NCI-H524 treated with DMSO at 0.1 percent for 48 hours (cell line): Measurements from ENCODE around the gene CDH11.
A peak's percentile ranks its signal among the peaks of the same experiment; 100 is the strongest.

Experiments used
- DNase-seq: peaks from one replicate; lab custom pipeline; 2025; lab: John Stamatoyannopoulos, UW

Gene CDH11

DNA sequence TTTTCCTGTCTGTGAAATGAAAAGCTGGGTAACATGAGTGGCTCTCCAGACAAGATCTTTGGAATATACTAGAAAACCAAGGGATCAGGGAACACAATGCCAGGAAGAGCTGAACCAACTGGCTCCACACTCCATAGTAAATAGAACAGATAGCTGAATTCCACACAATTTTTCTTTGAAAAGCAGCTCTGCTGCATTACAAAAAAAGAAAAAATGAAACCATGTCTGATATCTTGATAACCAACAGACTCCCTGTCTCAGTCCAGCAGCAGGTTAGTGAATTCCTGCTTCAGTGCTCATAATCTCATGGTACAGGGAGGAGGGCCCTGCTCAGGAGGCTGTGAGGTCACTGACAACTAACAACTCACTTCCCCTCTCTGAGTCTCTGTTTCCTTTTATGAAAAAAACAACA is 97.1 kb downstream of the CDH11 start:
- DNase-seq, result no peak

DNA sequence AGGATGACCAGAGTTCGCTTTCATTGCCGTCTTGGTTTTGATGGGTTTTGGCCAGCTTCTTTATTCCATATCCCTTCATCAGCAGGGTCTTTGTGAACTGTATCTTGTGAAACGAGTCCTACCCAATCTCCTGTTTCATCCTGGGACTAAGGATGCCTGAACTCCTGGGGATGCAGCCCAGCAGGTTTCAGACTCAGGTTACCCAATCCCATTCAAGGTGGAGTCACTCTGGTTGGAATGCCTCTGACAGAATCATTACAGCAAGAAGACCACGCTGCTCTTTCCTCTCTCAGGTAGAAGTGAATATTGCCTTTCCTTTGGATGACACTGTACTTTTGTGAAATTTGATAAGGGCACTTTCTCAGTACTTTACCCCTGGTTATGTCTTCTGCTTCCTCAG is 98.1 kb downstream of the CDH11 start:
- DNase-seq, result no peak

DNA sequence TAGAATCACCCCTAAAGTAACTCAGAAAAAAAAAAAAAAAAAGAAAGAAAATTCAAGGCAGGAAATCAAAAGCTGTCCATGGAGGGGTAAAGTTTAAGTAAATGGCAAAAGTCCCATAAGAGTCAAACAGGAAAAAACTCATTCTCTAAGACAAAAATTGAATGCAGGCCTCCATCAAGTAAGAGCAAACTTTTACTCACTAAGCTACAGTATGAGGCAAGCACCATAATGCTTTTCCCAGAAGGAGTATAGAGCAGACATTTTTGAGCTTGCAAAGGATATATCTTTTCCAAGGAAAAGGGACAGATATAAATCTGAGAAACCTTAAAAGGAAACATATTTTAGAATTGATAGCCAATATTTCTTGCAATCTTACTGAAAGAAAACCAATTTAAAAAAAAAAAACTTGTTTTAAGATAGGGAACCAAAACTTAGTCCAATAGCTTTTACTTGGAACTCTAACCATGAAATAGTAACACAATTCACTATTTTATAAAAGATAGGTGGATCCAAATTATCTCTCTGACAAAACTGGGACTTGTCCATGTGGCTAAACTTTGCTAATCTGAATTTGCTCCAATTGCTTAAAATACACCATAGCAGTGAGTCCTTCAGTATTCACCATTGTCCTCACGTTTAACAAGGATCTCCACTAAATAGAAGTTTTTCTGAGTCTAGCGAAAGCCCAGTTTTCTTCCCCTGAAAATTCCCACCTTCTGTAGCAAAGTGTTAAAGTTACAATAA is 99.8 kb downstream of the CDH11 start:
- no peak for DNase-seq

DNA sequence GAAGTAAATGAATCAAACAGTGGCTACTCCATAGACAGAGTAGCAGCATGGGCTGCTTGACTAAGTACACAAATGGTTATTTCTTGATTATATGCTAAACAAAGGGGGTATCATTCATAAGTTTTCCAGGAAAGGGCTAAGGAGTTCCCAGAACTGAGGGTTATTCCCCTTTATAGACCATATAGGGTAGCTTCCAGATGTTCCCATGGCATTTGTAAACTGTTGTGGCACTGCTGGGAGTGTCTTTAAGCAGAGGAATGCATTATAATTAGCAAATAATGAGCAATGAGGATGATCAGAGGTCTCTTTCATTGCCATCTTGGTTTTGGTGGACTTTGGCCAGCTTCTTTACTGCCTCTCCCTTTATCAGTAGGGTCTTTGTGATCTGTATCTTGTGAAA is 105.1 kb downstream of the CDH11 start:
- no peak for DNase-seq

DNA sequence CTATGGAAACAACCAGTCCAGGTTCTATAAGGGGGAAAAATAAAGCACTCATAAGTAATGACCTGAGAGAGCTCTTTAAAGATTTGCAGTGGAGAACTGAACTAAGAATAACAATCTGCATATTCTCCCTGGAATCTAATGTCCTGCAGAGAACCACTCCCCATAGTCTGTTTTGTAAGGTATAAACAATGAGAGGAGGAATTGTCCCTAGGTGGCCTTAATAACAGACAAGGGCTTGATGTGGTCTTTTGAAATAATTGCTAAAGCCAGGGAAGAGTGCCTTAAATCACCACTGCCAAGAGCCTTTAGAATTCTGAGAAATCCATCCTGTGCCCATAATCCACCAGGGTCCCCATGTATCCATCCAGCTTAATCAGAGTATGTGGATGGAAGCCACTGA is 106.3 kb downstream of the CDH11 start:
- no peak for DNase-seq

DNA sequence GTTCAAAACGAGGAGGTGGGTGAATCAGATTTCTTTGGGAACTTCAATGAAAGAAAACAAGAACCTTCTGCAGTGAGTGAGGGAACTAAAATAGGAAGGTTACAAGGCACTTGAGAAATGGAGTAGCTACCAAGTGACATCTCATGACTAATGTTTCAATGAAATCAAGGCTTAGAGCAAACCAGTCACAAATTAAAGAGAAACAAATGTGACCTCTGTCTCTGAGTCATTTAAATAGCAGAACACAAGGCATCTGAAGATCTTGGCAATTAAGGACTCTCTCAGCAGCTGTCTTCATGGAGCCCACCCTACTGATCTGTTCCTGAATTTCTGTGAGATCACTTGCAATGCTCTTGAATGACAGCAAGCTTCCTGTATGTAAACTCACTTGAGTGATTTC is 109.5 kb downstream of the CDH11 start:
- DNase-seq, result no peak

DNA sequence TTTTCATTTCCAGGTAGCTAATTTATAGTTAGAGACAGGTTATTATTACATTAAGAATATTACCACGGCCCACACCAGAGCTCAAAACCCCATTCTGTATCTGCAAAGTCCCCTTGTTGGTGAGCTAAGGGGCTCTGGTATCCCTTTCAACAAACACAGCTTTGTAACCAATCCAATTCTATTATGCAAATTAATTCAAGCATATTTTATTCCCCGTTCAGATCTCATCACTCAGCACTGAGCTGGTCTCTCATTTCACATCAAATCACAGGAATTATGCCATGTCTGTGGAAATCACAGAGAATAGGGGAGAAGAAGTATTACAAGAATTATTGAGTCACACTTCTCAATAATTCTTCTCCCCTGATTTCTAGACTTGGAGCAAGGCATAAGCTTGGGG is 111.7 kb downstream of the CDH11 start:
- DNase-seq, result no peak

DNA sequence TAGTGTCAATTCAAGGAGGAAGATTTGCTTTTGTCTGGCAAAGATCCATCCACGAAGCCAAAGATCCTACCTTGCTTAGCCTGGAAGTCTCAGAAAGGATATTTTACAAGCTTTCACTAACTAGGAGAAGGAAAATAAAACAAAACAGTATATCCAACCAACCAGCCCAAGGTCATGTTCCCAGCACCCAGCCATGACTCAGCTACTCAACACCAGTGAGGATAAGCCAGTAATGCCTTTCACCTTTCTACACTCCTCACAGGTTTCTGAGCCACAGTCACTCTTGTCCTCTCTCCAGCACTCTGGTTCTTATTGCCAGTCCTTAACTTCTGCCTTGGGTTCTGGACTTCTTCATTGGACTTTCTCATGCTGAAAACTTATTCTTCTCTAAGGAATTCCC is 116.2 kb downstream of the CDH11 start:
- DNase-seq, result no peak

DNA sequence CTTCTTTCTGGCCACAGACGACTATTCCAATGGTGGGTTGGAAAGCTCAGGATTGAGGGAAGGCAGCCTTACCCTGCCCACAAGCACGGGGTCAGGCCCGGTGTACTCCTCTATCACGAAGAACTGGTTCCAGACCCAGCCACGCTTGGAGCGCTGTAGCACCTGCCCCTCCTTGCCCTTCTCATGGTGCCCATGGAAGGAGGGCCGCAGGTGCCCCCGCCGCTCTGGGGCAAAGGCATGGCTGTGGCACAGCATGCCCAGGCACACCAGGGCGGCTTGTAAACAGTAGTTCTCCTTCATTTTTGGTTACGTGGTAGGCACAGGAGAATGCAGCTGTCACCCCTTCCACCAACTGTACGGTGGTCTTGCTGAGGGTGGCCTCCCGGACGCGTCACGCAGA is 117.3 kb downstream of the CDH11 start:
- no peak for DNase-seq

DNA sequence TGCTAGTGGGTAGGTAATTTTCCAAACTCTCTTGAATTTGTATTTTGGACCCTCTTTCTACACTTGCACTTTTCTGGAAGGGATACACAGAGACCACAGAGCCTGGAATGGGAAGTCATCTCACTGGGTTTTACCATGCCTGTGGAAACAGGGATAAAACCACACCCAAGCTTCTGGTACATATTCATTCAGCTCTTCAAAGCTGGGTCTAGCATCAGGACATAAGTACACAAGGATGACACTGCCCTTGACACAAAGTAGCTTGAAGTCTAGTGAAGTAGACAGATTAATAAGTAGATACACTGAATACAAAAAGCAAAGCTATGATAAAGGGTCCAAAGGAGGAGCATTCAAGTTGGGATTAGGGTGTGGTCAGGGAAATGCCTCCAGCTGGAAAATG is 118.2 kb downstream of the CDH11 start:
- DNase-seq, result no peak

DNA sequence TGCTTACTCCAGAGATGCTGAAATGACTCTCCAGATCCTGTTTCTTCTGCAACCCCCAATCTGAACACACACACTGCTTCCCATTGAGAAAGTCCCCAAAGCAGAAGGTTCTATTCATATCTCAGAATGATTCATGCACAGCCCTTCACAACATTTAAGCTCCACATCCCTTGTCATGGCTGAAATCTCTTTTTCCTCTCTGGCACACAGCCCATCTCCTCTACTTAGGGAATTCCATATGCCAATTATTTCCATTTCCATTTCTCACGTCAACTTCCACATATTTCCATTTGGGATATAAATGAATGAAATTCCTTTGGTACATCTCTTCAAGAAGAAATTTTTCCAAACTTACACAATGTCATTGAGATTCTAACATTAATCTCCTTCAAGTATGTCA is 119.6 kb downstream of the CDH11 start:
- no peak for DNase-seq

DNA sequence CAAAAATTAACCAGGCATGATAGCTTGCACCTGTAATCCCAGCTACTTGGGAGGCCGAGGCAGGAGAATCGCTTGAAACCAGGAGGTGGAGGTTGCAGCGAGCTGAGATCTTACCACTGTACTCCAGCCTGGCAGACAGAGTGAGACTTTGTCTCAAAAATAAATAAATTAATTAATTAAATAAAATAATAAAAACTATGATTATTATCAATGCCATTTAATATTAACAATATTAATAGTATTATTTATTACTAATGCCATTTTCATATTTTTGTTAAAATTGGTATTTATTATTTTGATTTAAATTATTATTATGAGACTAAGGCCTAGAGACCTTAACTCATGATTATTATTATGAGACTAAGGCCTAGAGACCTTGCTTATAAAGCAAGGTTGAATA is 121.2 kb downstream of the CDH11 start:
- DNase-seq, result no peak

DNA sequence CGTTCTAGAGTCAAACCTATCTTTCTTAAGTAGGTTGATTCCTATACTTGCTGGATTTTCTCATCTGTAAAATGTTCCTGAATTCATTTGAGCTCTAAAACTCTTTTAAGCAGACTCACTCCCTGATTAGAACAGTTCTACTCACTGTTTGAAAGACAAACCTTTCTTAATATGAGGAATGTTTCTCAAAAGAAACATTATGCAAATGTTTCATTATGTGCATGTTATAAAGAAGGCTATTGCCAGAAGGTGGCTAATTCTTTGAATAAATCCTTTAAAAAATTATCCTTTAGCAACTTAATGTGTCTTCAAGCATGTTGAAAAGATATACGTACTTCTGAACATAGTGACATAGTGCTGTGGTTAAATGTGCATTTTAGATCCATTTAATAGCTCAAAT is 124.1 kb downstream of the CDH11 start:
- DNase-seq, result no peak

DNA sequence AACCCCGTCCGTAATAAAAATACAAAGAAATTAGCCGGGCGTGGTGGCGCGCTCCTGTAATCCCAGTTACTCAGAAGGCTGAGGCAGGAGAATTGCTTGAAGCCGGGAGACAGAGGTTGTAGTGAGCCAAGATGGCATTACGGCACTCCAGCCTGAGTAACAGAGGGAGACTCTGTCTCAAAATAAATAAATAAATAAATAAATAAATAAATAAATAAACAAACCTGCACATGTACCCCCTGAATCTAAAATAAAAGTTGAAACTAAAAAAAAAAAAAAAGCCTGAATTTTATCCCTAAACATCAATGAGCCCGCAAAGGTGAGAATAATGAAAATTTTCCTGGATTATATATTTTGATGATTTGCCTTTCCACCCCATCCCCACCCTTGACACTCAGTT is 124.7 kb downstream of the CDH11 start:
- DNase-seq, result no peak

DNA sequence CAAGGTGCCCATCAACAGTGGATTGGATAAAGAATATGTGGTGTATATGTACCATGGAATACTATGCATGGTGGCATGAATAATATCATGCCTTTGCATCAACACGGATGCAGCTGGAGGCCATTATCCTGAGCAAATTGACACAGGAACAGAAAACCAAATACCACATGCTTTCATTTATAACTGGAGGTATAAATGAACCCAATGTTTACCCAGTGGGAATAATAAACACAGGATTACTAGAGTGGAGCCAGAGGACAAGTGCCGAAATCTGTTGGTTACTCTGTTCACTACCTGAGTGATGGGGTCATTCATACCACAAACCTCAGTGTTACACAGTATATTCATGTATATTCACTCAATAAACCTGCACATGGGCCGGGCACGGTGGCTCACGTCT is 125.2 kb downstream of the CDH11 start:
- no peak for DNase-seq

DNA sequence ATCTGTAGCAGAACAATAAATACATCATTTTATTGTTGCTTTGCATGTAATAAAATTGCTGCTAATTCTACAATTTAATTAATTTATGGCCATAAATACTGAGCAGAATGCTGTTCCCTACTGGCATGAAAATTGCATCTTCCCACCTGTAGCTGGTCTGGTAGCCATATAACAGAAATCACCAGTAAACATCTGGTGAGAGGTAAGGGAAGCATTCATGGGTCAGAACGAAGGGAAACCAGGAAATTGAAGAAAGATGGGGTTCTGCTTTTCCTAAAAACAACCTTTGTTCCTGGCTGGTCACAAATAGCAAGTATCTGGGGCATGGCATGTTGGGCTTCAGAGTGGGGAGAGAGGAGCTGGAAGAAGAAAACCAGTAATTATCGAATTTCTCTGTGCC is 128.4 kb downstream of the CDH11 start:
- DNase-seq, result no peak

DNA sequence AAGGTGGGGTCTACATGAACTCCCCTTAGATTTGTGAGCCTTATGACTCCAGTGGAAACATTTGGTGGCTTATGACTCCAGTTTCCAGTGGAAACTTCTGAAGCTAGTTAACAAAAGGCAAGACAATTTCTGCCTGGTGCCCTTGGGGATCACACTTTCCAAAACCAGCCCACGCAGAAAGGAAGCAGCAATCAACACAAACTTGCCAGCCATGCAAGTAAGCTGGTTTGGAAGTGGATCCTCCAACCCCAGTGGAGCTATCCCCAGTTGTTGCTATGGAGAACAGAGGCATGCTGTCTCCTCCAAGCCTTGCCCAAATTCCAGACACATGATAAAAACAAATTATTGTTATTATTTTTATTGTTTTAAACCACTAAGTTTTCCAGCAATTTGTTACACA is 130.9 kb downstream of the CDH11 start:
- no peak for DNase-seq

DNA sequence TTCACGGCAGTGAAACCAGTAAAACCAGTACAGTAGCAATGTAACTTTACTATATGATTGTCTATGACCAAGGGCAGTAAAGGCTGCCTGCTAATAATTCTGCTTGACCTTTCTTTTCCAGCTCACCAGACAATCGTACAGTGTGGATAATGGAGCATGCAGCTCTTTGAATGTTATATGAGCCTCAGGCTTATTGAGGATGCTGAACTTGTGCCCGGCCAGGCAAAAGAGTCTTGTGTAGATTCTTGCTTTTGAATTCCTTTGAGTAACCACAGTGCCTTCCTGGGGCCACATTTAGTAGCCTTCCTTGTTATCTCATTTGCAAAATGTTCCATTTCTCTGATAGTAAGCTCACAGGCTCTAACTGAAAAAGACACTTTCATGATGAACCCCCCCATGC is 131.8 kb downstream of the CDH11 start:
- no peak for DNase-seq

DNA sequence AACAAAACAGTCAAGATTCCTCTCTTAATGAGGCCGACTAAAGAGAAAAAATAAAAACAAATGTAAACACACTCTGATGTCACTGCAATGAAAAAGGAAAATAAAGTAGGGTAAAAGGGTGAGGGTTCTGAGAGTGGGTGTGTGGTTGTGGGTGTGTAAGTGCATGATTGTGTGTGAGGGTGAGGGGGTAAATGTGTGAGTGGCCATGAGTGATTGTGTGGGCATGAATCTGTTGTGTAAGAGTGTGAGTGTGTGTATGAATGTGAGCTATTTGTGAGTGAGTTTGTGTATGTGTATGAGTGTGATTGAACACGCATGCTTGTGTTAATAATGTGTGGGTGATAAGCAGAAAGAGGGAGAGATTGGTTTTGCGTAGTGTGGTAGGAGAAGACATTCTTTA is 132.8 kb downstream of the CDH11 start:
- DNase-seq, result no peak

DNA sequence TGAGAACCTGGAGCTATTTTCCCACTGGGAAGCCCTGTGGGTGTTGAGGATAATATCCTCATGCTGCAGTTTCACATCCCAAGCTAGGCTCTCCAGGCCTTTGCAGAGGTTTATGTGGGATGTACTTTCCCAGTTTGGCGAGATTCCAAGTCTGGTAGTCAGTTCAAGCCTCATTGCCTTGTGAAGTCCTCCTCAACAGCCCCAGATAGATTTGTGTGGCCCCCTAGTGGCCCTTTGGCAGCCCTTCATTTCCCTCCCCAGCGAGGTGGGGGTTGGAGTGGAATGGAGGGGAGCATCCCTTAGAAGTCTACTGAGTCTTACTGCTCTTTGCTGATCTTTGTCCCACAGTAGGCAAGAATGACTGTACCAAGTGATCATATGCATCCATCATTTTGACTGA is 137.9 kb downstream of the CDH11 start:
- DNase-seq, result peak; percentile 62

DNA sequence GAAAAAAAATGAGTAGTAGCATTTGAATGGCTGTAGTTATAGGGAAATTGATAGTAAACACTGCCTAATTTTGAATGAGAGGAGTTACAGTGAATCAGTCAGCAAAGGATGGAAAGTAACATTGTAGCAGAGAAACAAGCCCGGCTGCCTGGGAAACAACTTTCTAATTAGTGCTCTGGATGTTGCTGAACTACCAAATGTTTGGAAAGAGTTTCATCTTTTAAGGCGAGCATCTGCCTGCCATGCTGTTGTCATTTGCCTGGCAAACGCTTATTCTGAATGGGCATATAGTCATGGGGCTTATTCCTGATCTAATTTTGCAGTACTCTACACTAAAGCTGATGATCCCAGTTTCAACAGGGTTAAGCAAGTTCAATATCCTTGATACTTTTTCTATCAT is 138.6 kb downstream of the CDH11 start:
- no peak for DNase-seq

DNA sequence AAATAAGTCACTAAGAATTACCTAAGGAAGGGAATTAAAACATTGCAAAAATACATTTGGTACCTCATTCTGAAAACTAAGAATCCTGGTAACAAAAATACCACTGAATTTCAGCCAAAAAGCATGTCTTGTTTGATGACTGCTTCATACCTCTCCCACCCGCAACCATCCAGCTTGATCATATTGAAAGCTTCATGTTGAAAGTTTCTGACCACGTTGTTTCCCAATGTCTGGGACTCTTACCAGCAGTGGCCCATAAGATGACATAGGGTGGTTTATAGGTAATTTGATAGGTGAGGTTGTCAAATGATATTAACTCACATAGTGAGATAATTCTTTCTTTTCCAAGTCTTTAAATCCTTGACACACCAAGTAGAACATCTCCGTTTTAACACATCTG is 139.3 kb downstream of the CDH11 start:
- DNase-seq, result no peak

DNA sequence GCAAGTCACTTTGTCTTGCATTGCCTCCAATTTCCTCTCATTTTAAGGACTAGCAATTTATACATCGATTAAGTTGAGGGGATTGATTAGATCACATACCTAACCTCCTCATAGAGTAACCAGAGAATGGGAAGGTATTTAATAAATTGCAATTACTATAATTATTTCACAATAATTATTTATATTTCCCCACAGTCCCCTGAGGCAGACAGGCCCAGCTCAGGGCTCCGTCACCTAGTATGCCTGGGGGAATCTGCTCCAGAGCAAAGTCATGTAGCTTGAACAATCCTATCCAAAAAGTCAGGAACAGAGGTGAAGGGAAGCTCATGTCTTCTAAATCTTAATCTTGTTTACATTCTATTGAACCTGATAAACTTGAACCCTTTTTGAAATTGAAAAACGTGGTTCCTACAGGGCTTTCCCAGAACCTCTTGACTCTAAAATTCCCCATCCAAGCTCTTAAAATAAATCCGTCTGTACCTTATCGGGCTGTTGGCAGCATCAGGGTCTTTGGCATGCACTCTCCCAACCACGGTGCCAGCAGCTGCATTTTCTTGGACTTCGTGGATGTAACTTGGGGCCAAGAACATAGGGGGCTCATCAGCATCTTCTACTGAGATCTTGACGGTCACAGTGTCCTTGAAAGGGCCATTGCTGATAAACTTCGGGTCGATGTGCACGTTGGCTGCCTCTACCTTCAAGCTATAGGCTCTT is 140.1 kb downstream of the CDH11 start:
- DNase-seq, result no peak
